HG02943 (cell line): ENCODE data around the gene MIER1.
"Not testable (repeated sequence)": the region's sequence is repeated elsewhere in the genome, so short reads cannot be mapped to it uniquely, and the experiment has no call there.

Experiments
- ATAC-seq: cut with Tn5 transposase; IDR thresholded peaks from one replicate; pipeline ENCODE4 v1.9.1; 2021; ENCODE audit warnings: mild to moderate bottlenecking, low read depth, moderate library complexity; ENCODE audit not compliant: unreplicated experiment

The MIER1 gene

DNA sequence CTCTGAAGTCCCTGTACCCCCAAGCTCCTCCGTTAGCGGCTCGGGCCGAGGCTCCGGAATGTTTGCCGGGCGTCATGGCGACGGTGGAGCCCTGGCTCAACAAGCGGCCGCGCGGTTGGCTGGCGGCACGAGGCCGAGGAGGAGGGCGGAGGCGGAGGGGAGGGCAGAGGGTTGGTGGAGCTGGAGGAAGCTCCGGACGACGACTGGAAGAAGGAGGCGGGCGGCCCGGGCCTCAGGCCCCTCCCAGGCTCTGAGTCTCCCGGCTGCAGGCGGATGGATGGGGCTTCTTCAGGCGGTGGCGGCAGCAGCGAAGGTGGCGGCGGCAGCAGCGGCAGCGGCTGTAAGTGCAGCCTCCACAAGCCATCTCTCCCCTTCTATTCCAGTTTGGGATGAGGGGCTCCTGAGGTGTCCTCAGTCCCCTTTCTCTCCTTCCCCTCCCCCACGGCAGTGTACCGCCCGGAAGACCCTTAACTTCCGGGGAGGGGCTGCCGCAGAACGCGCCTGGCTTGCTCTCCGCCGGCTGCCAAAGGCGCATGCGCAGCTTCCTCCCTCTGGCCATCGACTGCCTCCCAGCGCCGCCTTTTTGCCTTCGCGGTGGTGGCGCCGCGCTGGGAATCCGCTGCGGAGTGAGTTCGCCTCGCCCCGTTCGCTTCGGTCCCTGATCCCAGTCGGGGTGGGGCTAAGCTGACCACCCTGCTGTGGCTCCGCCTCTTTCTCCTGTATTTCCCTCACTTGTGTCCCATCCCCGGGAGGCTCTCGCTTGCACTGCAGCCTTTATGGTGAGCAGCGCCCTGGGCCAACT lies at the start of gene MIER1, which contains the start of gene DNAI4:
TSS of gene MIER1 (plus strand) at position 235 of the 802 bp plus-strand sequence. CDS start at position 274, 39 bp downstream.
TSS of gene DNAI4 (minus strand) at position 101 of the 802 bp plus-strand sequence. CDS start at position 76, 25 bp downstream.
- peak; percentile 92 for ATAC-seq

- ATAC-seq = no peak
Observed at GRCh38 chr1:66876664-66877063, 48.1 kb upstream of the MIER1 start.

DNA sequence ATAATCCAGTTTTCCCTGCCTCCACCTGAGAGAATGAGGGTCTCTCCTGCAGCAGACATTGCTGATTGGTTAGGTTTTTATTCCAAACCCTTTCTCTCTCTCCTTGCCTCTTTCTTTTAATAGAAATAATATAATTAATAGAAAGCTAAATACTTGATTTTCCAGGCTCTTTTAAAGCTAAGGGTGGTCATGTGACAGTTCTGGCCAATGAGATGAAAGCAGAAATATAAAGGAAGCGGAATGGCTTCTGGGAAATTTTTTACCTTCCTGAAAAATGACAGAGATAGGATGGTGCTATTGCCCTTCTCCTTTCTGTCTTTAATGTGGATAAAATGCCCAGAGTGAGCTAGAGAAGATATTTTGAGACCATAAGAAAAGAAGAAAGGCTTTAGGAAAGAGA lies 35.8 kb upstream of the MIER1 start:
- no peak for ATAC-seq

DNA sequence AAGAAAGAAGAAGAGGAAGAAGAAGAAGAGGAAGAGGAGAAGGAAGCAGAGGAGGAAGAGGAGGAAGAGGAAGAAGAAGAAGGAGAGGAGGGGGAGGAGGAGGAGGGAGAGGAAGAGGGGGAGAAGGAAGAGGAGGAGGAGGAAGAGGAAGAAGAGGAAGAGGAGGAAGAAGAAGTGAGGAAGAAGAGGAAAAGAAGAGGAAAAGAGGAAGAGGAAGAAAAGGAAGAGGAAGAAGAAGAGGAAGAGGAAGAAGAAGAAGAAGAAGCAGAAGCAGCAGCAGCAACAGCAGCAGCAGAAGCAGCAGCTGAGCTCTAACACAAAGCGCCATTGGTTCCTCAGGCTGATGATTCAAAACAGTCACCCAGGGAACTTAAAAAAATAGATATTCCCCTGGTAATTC lies 34.2 kb upstream of the MIER1 start:
- ATAC-seq = no peak

GRCh38 chr1:66893712-66894111 lies 31.1 kb upstream of the MIER1 start:
- no peak for ATAC-seq

- not testable (repeated sequence) for ATAC-seq
Observed at GRCh38 chr1:66915203-66915602, 9.6 kb upstream of the MIER1 start.

- ATAC-seq = no peak
Observed at GRCh38 chr1:66916320-66916719, 8.5 kb upstream of the MIER1 start.

GRCh38 chr1:66917476-66917875 lies 7.3 kb upstream of the MIER1 start:
- ATAC-seq = no peak

DNA sequence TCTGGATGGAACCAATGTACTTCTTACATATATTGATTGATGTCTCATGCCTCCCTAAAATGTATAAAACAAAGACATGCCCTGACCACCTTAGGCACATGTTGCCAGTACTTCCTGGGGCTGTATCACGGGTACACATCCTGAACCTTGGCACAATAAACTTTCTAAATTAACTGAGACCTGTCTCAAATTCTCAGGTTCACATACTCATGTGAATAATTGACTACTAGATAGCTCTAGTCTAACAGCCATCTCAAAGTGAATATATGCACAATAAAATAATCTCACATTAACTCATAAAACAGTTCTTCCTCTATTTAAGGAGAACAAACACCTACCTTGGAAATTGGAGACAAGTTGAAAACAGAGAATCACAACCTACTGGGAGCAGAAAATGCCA lies 5.7 kb upstream of the MIER1 start:
- ATAC-seq = no peak

DNA sequence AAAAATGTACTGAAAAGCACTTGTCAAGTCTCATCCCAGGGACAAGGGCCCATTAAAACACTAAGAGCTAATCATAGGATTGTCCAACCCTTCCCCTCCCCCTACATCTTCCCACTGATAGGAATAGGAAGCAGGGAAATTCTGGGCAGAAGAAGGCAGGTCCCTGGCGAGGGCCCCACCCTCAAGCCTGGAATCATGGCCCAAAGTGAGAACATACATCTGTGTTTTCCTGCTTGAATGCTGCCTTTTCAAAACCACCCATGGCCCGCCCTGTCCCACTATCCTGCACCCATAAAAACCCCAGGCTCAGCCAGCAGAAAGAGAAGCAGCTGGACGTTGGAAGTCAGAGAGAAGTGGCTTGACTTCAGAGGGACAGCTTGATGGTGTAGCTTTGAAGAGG lies 5.0 kb upstream of the MIER1 start:
- ATAC-seq = no peak

GRCh38 chr1:66920543-66920942 lies 4.2 kb upstream of the MIER1 start:
- ATAC-seq = no peak

DNA sequence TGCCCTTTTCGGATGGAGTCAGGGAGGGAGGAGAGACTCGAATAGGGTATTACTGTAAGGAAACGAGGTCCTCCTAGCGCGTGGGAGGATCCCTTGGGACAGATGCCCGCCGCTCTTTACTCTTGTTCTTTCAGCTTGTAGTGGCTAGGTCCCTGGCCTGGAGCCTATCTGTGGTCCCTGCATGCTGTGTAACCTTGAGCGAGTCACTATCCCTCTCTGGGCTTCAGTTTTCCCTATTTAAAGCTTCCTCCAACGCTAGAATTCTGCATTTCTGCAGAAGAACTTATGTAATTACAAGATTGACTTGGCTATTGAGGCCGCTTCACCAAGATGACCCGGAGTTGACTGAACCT lies 744 bp downstream of the MIER1 start:
- ATAC-seq = no peak

DNA sequence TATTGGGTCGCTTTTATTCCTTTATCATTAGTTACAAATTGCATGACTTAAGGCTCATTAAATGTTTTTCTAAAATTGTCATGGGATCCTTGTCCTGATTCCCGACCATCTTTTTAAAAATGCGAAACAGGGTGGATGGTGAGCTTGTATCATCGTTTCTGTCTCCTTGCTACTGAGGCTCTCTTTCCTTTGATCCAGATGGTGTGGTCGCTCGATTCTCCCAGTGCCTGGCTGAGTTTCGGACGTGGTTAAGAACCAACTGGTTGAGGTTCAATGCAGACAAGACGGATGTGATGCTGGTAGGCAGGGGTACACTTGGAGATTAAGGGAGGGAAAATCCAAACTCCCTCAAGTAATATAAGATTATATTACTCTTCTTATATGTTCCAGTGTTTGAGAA lies 1.2 kb downstream of the MIER1 start:
- ATAC-seq = no peak

GRCh38 chr1:66927528-66927927 lies 2.7 kb downstream of the MIER1 start:
- no peak for ATAC-seq

GRCh38 chr1:66929146-66929688 lies 4.4 kb downstream of the MIER1 start:
- no peak for ATAC-seq

- ATAC-seq = no peak
Observed at GRCh38 chr1:66929691-66929998, 4.9 kb downstream of the MIER1 start.

DNA sequence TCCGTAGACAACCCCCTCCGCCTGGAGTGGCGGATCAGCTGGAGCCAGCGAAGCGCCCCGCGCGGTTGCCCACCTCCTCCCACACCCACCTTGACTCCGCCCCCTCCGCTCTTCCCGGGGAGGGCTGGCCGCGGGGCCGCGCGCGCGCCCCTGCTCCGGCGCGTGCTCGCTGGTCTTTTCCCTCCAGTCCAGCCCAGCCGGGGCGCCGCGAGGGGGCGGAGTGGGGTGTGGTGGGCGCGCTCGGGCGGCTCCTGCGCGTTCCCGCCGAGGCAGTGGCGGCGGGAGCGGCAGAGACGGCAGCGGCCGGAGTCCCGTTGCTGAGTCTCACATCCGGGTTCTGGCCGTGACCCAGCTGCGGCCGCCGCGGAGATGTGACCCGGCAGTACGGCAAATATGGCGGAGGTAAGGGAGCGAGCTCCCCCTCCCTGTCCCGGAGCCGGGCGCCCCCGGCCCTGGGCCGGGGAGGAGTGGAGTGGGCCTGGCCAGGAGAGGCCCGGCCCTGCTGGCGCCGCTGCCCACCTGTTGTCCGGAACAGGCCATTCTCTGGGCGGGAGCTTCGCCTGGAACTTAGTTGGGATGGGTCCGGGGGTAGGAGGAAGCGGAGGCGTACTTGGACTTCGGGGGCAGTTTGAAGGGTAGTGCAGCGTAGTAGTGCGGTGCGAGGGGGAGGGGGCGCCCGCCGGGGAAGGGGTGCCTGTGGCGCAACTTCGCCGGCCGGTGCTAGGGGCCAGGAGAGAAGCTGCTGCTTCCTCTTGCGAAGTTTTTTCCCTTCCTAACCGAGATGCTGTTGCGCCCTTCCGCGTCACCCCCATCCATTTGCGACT lies 5.4 kb downstream of the MIER1 start:
- peak; percentile 63 for ATAC-seq

GRCh38 chr1:66930823-66931174 lies 6.0 kb downstream of the MIER1 start:
- ATAC-seq = no peak

- ATAC-seq = no peak
Observed at GRCh38 chr1:66931590-66931989, 6.8 kb downstream of the MIER1 start.

- no peak for ATAC-seq
Observed at GRCh38 chr1:66932291-66932690, 7.5 kb downstream of the MIER1 start.

GRCh38 chr1:66933887-66934700 lies 9.3 kb downstream of the MIER1 start:
- no peak for ATAC-seq
